Naive thymus-derived CD8-positive, alpha-beta T cell (primary cell): ENCODE measurements around the gene TXNRD2. TPM values are rescaled to one million over a fixed set of nuclear protein-coding genes. Genes with fewer than 3 reads are reported as not detected.
"Not testable (repeated sequence)": the region's sequence is repeated elsewhere in the genome, so short reads cannot be mapped to it uniquely, and the experiment has no call there.

ENCODE experiments used
- ATAC-seq, 2 donors: fragments of 150-1000 bp; cut with Tn5 transposase in 1 of 2; sonication (Bioruptor Pico), chemical (Tn5 transposase) in 1 of 2; 1 replicate in 1 of 2; 2 replicates in 1 of 2; pipeline ENCODE4 v1.10.0; 2021; ENCODE audit warnings: mild to moderate bottlenecking in 2 of 2, moderate library complexity in 2 of 2
- POLR2A ChIA-PET: fragments of 350-600 bp; sonication (Branson Sonifier 250); formaldehyde crosslinking; loops from one replicate; lab custom pipeline; 2021; ENCODE audit warnings: antibody characterized with exemption; lab: Charles Lee
- DNase-seq, 10 donors: peaks; one replicate each; pipeline versions ENCODE4 v3.0.0 to v3.0.0-alpha.2; 2020 to 2022
- H3K27ac Mint-ChIP-seq, 10 donors: one replicate each; pipeline ENCODE4 v1.8.0; 2020 to 2022; ENCODE audit warnings: mild to moderate bottlenecking in 10 of 10, mixed read lengths in 10 of 10, moderate library complexity in 4 of 10, inconsistent platforms in 1 of 10
- H3K27me3 Mint-ChIP-seq, 5 donors: one replicate each; pipeline ENCODE4 v1.8.0; 2021 to 2022; ENCODE audit warnings: mixed read lengths in 5 of 5
- H3K36me3 Mint-ChIP-seq, 3 donors: one replicate each; pipeline ENCODE4 v1.8.0; 2020 to 2022; ENCODE audit warnings: mixed read lengths in 3 of 3, mild to moderate bottlenecking in 2 of 3, inconsistent platforms in 1 of 3
- H3K4me1 Mint-ChIP-seq, 4 donors: one replicate each; pipeline ENCODE4 v1.8.0; 2021 to 2022; ENCODE audit warnings: mixed read lengths in 4 of 4
- H3K4me3 Mint-ChIP-seq, 10 donors: one replicate each; pipeline ENCODE4 v1.8.0; 2020 to 2022; ENCODE audit warnings: mild to moderate bottlenecking in 10 of 10, mixed read lengths in 10 of 10, moderate library complexity in 6 of 10, inconsistent platforms in 1 of 10
- H3K9me3 Mint-ChIP-seq, 9 donors: one replicate each; pipeline ENCODE4 v1.8.0; 2020 to 2022; ENCODE audit warnings: mixed read lengths in 9 of 9, mild to moderate bottlenecking in 3 of 9, inconsistent platforms in 1 of 9, moderate library complexity in 1 of 9
- polyA plus RNA-seq, 3 donors: library from polyadenylated mRNA; unstranded; fragments of 300-500 nt; fragmentation: Illumina TruSeq; gene quantifications; one replicate each; pipeline ENCODE4 v1.2.3, GENCODE V29; 2021
- total RNA-seq, 8 experiments: library from RNA in 2 of 8; stranded (reverse) in 2 of 8; gene quantifications; one replicate each; pipeline ENCODE4 v1.2.3 and lab custom pipeline; 2021 to 2026

Gene TXNRD2
- total and polyA plus RNA-seq, 5 experiments from 2014 or later, result 6.5 to 33.8 (median 14.9) TPM

- Mint-ChIP-seq H3K36me3 (no peaks in the 10 kb centered on the region), H3K4me3 (peak overlapping the region; percentile 89 to 98 (median 92)), H3K27me3 (no peaks in the 10 kb centered on the region), H3K27ac (peak overlapping the region; percentile 91 to 98 (median 96)), H3K4me1 (peaks cover 21 to 65% (median 53%) of the 10 kb centered on the region in 4 donors), H3K9me3 (no peaks in the 10 kb centered on the region)
- POLR2A ChIA-PET, result interaction anchor here (0.7 to 0.8 kb wide), 2 partner anchors 78 to 213 kb away, joined by 3 to 4 read pairs; partner anchors contain the start of gene TANGO2
- no peak for DNase-seq
- no peak for ATAC-seq
Observed at GRCh38 chr22:19943082-19944026, 1.7 kb upstream of the TXNRD2 start.

DNA sequence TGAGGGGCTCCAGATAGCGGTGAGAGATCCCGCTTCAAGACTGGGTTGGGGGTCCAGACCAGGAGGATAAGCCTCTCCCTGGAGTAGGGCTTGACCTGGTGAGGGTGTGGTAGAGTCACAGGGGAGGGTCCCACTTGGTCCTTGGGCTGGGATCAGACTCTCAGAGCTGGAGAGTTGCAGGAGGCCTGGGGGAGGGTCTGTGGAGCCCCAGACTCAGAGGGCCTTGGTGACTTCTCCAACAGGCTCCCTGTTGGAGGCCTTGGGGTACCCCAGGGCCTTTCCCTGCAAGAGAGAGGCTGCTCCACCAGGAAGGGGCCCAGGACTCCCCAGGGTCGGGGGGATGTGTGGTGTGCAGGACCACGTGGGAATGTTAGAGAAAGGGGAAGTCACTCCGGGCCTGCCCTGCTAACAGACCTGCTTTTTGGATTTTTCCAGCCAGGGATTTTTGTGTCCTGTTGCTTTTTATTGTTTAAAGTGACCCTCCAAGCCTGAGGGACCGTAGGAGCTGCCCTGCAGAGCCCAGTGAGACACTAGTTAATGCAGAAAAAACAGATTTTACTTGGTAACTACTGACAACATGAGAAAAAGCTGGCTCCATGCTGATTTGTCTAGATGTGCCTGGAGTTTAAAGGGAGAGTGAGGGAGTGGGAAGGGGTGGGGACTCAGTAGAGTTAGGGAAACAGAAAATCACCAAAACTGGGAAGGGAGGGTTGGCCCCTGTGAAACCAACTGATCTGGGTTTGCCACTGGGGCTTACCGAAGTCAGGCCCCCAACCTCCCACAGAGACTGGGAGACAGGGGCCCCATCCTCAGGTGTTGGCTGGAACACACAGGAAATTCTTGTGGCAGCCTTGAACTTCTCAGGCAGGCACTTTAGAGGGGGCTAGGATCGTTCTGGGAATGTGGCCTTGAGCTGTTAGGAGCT is 801 bp upstream of the TXNRD2 start:
- peak overlapping the region; percentile 91 to 98 (median 96) for H3K27ac Mint-ChIP-seq
- ATAC-seq, result peak; percentile 19 to 21
- H3K27me3 Mint-ChIP-seq, result no peaks in the 10 kb centered on the region
- H3K9me3 Mint-ChIP-seq, result peaks cover 0 to 8% (median 0%) of the 10 kb centered on the region in 9 donors
- POLR2A ChIA-PET, result interaction anchor here (0.7 to 1.1 kb wide), 7 partner anchors 39 to 212 kb away, joined by 3 to 7 read pairs (median 3); partner anchors contain the start of gene TANGO2
- DNase-seq, result peak in 1 of 10 donors; percentile 14
- H3K4me1 Mint-ChIP-seq, result peaks cover 23 to 64% (median 48%) of the 10 kb centered on the region in 4 donors
- peak overlapping the region; percentile 89 to 98 (median 92) for H3K4me3 Mint-ChIP-seq
- H3K36me3 Mint-ChIP-seq, result peaks cover 5 to 6% (median 6%) of the 10 kb centered on the region in 3 donors

- POLR2A ChIA-PET, result interaction anchor here (0.7 to 1.3 kb wide), 5 partner anchors 38 to 382 kb away, joined by 3 to 4 read pairs (median 3); no protein-coding TSS in a partner anchor
- H3K4me3 Mint-ChIP-seq, result peak overlapping the region; percentile 89 to 98 (median 92)
- DNase-seq, result no peak
- peak overlapping the region; percentile 91 to 98 (median 96) for H3K27ac Mint-ChIP-seq
- H3K27me3 Mint-ChIP-seq, result no peaks in the 10 kb centered on the region
- no peak for ATAC-seq
- peaks cover 20 to 22% (median 21%) of the 10 kb centered on the region in 3 donors for H3K36me3 Mint-ChIP-seq
- H3K9me3 Mint-ChIP-seq, result peaks cover 5 to 24% (median 11%) of the 10 kb centered on the region in 9 donors
- peaks cover 23 to 56% (median 41%) of the 10 kb centered on the region in 4 donors for H3K4me1 Mint-ChIP-seq
Observed at GRCh38 chr22:19940536-19941364, 868 bp downstream of the TXNRD2 start.

GRCh38 chr22:19937616-19938473 is 3.8 kb downstream of the TXNRD2 start:
- H3K4me3 Mint-ChIP-seq, result no peak overlapping the region
- DNase-seq, result no peak
- H3K9me3 Mint-ChIP-seq, result peaks cover 5 to 29% (median 14%) of the 10 kb centered on the region in 9 donors
- H3K27me3 Mint-ChIP-seq, result no peaks in the 10 kb centered on the region
- no peak for ATAC-seq
- H3K4me1 Mint-ChIP-seq, result peaks cover 18 to 34% (median 23%) of the 10 kb centered on the region in 4 donors
- no peak overlapping the region for H3K27ac Mint-ChIP-seq
- POLR2A ChIA-PET, result no interaction called here
- peaks cover 26 to 30% (median 26%) of the 10 kb centered on the region in 3 donors for H3K36me3 Mint-ChIP-seq

DNA sequence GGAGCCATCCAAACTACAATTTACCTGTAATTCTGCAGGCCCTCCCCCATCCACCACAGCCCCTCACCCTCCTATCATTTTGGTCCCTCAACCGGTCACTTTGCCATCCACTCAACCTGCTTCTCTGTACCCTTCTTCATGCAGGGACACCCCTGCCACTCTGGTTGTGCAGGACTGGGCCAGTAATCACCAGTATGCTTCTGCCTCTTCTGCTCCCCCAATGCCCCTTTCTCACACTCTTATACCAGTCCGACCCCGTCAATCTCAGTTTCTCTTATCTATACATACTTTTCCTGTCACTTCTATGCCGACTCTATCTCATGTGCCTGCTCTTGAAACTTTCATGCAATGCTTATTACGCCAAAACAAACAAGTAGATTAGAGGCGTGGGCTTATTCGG is 5.1 kb downstream of the TXNRD2 start:
- POLR2A ChIA-PET, result no interaction called here
- H3K27ac Mint-ChIP-seq, result no peak overlapping the region
- peaks cover 26 to 30% (median 26%) of the 10 kb centered on the region in 3 donors for H3K36me3 Mint-ChIP-seq
- H3K9me3 Mint-ChIP-seq, result peaks cover 5 to 29% (median 14%) of the 10 kb centered on the region in 9 donors
- peaks cover 13 to 28% (median 19%) of the 10 kb centered on the region in 4 donors for H3K4me1 Mint-ChIP-seq
- DNase-seq (no peak), ATAC-seq (no peak)
- no peaks in the 10 kb centered on the region for H3K27me3 Mint-ChIP-seq
- no peak overlapping the region for H3K4me3 Mint-ChIP-seq

- H3K4me3 Mint-ChIP-seq, POLR2A ChIA-PET, DNase-seq: not testable (repeated sequence)
Observed at GRCh38 chr22:19935123-19935718, 6.4 kb downstream of the TXNRD2 start.

DNA sequence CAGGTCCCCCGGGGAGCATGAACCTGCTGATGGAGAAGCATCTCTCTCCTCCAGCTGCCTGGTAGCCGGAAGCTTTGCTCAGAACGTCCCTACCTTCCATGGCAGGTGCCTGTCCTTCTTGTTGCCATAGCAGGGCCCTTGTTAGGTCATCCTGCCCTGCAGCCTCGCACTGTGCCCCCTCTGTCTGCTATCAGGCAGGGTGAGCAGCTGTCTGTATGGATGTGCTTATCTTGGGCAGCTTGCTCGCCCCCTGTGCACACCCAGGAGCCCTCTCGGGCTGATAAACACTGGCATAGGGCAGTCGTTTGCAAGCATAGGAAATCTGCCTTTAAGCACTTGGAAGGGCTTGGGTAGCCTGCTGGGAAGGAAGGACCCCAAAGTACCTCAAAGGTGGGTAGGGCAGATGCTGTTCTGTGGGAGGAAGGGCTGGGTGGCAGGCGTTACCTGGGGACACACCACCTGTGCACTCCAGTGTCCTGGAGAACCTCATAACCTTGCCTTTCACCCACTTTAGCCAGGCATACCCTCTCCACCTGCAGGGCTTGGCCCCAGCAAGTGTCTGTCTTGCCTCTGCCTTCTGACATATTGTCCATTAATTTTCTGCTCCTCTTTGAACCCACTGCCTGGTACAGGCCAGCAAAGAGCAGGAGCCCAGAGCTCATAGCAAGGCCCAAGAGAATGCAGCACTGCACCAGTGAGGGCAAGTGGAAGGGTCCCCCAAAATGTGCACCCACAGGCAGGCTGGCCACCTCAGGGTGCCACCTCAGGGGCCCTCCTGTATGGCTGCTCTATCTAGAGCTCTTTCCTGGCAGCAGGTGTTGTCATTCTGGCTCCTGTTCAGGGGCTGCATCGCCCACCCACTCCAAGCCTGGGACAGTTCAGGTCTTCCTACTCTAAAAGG is 8.0 kb downstream of the TXNRD2 start:
- H3K36me3 Mint-ChIP-seq, result peaks cover 26 to 30% (median 26%) of the 10 kb centered on the region in 3 donors
- H3K27me3 Mint-ChIP-seq, result no peaks in the 10 kb centered on the region
- POLR2A ChIA-PET, result interaction anchor here (0.6 kb wide), 2 partner anchors 107 to 1947 kb away, joined by 3 to 5 read pairs; no protein-coding TSS in a partner anchor

More at GRCh38 chr22:19935123-19935718, 6.4 kb downstream of the TXNRD2 start:
- ATAC-seq, H3K27me3 Mint-ChIP-seq: not testable (repeated sequence)
- Mint-ChIP-seq H3K4me1 (peaks cover 1 to 16% (median 14%) of the 10 kb centered on the region in 4 donors), H3K27ac (peak overlapping the region in 3 of 10 donors; percentile 47 to 88 (median 58)), H3K36me3 (peaks cover 26 to 30% (median 26%) of the 10 kb centered on the region in 3 donors), H3K9me3 (peaks cover 5 to 29% (median 14%) of the 10 kb centered on the region in 9 donors)

DNA sequence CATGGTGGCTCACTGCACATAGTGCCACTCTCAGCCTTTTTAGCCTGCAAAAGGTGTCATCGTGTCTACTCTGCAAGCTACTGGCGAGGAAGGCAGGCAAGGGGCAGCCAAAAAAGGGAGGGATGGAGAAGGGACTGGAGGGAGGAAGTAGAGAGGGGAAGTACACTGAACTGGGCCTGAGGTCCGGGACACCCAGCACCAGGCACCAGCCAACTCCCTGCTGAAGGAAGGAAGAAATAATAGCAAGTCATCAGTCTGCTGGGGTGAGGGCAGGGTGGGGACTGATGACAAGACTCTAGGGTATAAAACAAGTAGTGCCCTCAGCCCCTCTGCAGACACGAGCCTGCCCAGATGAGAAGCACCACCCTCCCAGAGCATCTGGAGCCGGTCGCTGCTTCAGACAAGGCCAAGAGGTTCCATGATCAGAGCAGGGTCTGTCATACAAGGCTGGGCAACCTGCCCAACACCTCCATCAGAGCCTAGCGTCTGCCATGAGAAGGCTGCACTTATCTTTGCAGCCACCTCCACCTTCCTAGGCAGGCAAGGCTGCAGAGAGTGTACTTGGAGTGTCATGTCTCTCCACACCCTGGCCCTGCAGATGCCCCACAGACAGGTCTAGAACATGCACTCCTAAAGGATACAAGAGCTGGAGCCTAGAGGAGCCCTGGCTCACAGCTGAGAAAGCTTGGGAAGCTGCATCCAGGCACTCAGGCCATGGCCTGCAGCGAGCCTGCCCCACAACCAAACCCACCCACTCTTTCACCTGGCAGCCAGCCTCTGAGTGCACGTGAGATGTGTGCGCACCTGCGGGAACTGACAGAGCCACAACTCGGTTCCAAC is 9.0 kb downstream of the TXNRD2 start:
- no peak for DNase-seq
- Mint-ChIP-seq H3K36me3 (peaks cover 20 to 27% (median 24%) of the 10 kb centered on the region in 3 donors), H3K4me1 (peaks cover 0 to 21% (median 8%) of the 10 kb centered on the region in 4 donors), H3K9me3 (peaks cover 5 to 22% (median 14%) of the 10 kb centered on the region in 9 donors), H3K27me3 (no peaks in the 10 kb centered on the region), H3K27ac (peak overlapping the region in 3 of 10 donors; percentile 15 to 83 (median 25)), H3K4me3 (no peak overlapping the region)
- no peak for ATAC-seq
- POLR2A ChIA-PET, result interaction anchor here (0.6 kb wide), 1 partner anchor 1948 kb away, joined by 5 read pairs; no protein-coding TSS in a partner anchor

More for the DNA sequence above, 8.0 kb downstream of the TXNRD2 start:
- peaks cover 5 to 29% (median 14%) of the 10 kb centered on the region in 9 donors for H3K9me3 Mint-ChIP-seq
- H3K4me3 Mint-ChIP-seq, result no peak overlapping the region
- ATAC-seq, result no peak
- H3K4me1 Mint-ChIP-seq, result peaks cover 0 to 21% (median 13%) of the 10 kb centered on the region in 4 donors
- peak overlapping the region in 2 of 10 donors; percentile 8 to 18 for H3K27ac Mint-ChIP-seq
- DNase-seq, result no peak

DNA sequence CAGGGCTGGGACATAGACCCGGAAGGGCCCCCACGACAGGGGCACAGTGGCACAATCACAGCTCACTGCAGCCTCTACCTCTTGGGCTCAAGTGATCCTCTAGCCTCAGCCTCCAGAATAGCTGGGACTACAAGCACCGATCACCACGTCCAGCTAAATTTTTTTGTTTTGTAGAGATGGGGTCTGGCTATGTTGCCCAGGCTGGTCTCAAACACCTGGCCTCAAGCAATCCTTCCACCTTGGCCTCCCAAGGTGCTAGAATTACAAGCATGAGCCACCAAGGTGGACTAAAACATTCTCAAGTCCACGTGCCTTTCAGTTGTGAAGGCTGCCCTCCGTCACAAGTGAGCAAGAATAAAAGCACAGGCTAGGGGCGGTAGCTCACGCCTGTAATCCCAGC is 10.1 kb downstream of the TXNRD2 start:
- DNase-seq (no peak), ATAC-seq (no peak)
- H3K36me3 Mint-ChIP-seq, result peaks cover 14 to 18% (median 17%) of the 10 kb centered on the region in 3 donors
- H3K4me3 Mint-ChIP-seq, result no peak overlapping the region
- peaks cover 3 to 13% (median 12%) of the 10 kb centered on the region in 9 donors for H3K9me3 Mint-ChIP-seq
- peaks cover 0 to 21% (median 7%) of the 10 kb centered on the region in 4 donors for H3K4me1 Mint-ChIP-seq
- H3K27me3 Mint-ChIP-seq, result no peaks in the 10 kb centered on the region
- POLR2A ChIA-PET, result no interaction called here
- H3K27ac Mint-ChIP-seq, result no peak overlapping the region
